Esophagus squamous epithelium (tissue), 5 donors: ENCODE measurements around the gene TES. TPM values are rescaled to one million over a fixed set of nuclear protein-coding genes. Genes with fewer than 3 reads are reported as not detected.

Experiments used
- DNase-seq: peaks from one replicate; lab custom pipeline; 2025; lab: John Stamatoyannopoulos, UW
- H3K27ac ChIP-seq, 4 donors: fragments of 200-600 bp; sonication (generic); one replicate each; pipeline ENCODE4 v1.5.1; 2016 to 2019; ENCODE audit warnings: mild to moderate bottlenecking in 1 of 4
- H3K27me3 ChIP-seq, 4 donors: fragments of 200-600 bp; sonication (generic); 1 replicate in 3 of 4; 2 replicates in 1 of 4; pipeline versions ENCODE4 v1.5.1 to v1.6.0; 2017 to 2021; ENCODE audit warnings: antibody characterized with exemption in 1 of 4
- H3K36me3 ChIP-seq, 3 donors: fragments of 200-600 bp; sonication (generic); one replicate each; pipeline ENCODE4 v1.5.1; 2016 to 2019
- H3K4me1 ChIP-seq, 3 donors: fragments of 200-600 bp; sonication (generic); one replicate each; pipeline ENCODE4 v1.5.1; 2017 to 2019
- H3K4me3 ChIP-seq, 4 donors: fragments of 200-600 bp; sonication (generic); 1 replicate in 3 of 4; 2 replicates in 1 of 4; pipeline ENCODE4 v1.5.1; 2016 to 2019; ENCODE audit warnings: mild to moderate bottlenecking in 2 of 4, moderate library complexity in 1 of 4
- H3K9me3 ChIP-seq, 3 donors: fragments of 200-600 bp; sonication (generic); one replicate each; pipeline ENCODE4 v1.5.1; 2016 to 2019
- POLR2A ChIP-seq, 4 donors: fragments of 450-650 bp; IDR thresholded peaks; one replicate each; pipeline ENCODE4 v1.6.1; 2017; ENCODE audit warnings: antibody characterized with exemption in 4 of 4, mild to moderate bottlenecking in 4 of 4, moderate library complexity in 3 of 4
- WGBS, 2 donors: methylation state at CpG; one replicate each; pipeline ENCODE4 v1.1.5; 2018; 5-methylcytosine and 5-hydroxymethylcytosine counted together
- intact Hi-C: fragments of 100-400 bp; cut with DNase I; formaldehyde crosslinking; loops from one replicate; pipeline ENCODE4 v1.15.0; 2022
- total RNA-seq, 4 donors: library from RNA; depleted of rRNA; stranded (reverse); fragments of >200 nt; gene quantifications; one replicate each; pipeline ENCODE4 v1.1.0, GENCODE V29; 2016
- TF ChIP-seq, protein P1 (sequence below), 6 experiments: fragments of 450-650 bp in 4 of 6; fragments of 200-600 bp in 2 of 6; sonication (generic) in 2 of 6; IDR thresholded peaks; one replicate each; pipeline ENCODE4 v1.5.1; 2016 to 2019; ENCODE audit warnings: antibody characterized with exemption in 6 of 6, mild to moderate bottlenecking in 4 of 6, moderate library complexity in 4 of 6
- donor health status: DM: yes; HTN: yes; CAD: no.

TES gene
- total RNA-seq, 4 donors from 2014 or later: 34.8 to 155 (median 67.0) TPM

DNA sequence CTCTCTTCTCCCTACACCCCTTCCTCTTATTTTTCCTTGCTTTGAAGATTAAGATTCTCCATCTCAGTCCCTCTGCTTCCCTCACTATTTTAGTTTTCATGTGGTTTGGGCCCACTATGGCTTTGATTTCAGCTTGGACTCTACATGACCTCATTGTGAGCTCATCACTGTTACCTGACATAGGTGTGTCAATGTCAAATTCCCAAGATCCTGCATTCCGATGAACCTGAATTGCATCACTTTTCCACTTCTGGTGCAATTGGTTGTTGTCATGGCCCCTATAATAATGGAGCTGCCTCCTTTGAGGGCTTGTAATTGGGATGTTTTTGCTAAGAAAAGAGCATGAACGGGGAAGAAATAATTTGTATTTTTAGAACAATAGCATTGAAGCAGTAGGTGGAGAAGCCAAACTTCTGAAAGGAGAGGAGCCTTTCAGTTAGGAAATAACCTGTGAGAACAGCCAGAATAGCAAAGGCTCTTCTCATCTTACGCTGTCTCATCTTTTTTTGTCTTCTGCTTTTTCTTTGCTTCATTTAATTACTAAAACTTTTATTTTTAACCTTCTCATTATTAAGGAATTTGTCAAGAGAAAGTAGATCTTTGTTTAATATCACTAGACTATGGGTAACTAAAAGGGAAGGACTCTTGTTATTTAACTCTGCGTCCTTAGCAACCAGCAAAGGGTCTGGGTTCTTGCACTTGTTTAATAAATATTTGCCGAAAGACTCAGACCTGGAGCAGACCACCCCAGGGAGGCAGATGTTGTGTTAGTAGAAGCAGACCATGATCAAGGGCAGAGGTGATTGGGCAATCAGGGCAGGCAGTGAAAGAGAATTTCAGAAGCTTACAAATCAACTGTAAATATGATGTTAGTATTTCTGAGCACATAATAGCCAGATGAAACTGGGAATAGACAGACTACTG is 95.4 kb downstream of the TES start:
- H3K9me3 ChIP-seq: no peaks in the 10 kb centered on the region
- no peaks in the 10 kb centered on the region for H3K27me3 ChIP-seq
- H3K36me3 ChIP-seq: no peaks in the 10 kb centered on the region
- intact Hi-C loops: no loop called here
- H3K4me3 ChIP-seq: no peak overlapping the region
- 62 to 66% methylated on average over 5 of the region's 5 CpGs for WGBS, 2 donors
- H3K4me1 ChIP-seq: no peaks in the 10 kb centered on the region
- DNase-seq: no peak
- TF ChIP-seq, protein P1, sequence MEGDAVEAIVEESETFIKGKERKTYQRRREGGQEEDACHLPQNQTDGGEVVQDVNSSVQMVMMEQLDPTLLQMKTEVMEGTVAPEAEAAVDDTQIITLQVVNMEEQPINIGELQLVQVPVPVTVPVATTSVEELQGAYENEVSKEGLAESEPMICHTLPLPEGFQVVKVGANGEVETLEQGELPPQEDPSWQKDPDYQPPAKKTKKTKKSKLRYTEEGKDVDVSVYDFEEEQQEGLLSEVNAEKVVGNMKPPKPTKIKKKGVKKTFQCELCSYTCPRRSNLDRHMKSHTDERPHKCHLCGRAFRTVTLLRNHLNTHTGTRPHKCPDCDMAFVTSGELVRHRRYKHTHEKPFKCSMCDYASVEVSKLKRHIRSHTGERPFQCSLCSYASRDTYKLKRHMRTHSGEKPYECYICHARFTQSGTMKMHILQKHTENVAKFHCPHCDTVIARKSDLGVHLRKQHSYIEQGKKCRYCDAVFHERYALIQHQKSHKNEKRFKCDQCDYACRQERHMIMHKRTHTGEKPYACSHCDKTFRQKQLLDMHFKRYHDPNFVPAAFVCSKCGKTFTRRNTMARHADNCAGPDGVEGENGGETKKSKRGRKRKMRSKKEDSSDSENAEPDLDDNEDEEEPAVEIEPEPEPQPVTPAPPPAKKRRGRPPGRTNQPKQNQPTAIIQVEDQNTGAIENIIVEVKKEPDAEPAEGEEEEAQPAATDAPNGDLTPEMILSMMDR (IDR thresholded peaks at IDR 0.05): no peak
- TF ChIP-seq POLR2A (IDR thresholded peaks at IDR 0.05): no peak
- no peak overlapping the region for H3K27ac ChIP-seq

DNA sequence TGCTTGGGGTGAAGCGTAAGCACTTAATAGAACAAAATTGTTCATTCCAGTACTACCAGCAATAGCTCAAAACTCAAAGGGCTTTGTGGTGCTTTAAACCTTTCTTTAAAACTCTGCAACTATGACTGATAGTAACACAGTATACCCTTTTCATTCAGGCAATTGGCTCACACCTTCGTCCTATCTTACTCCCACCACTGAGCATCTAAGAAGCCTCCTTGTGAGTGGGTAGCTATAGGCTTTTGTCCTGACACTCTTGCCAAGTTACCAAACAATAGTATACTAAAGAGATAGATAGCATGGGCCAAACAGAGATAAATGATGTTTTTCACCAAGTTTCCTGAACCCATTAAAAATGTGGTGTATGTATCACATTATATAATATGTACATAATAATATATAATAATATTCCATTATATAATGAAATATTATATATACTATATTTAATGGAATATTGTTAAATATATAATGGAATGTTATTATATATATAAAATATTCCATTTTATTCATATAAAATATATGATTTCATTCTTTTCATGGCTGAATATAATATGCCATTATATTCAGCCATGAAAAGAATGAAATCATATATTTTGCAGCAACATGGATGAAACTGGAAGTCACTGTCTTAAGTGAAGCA is 96.2 kb downstream of the TES start:
- WGBS, 2 donors: 78 to 86% methylated on average over 2 of the region's 2 CpGs
- Histone ChIP-seq H3K27me3 (no peaks in the 10 kb centered on the region), H3K4me3 (no peak overlapping the region), H3K27ac (no peak overlapping the region), H3K4me1 (no peaks in the 10 kb centered on the region), H3K36me3 (no peaks in the 10 kb centered on the region), H3K9me3 (no peaks in the 10 kb centered on the region)
- TF ChIP-seq, protein P1 (IDR thresholded peaks at IDR 0.05): no peak
- no peak for TF ChIP-seq POLR2A (IDR thresholded peaks at IDR 0.05)
- intact Hi-C loops: no loop called here
- DNase-seq: no peak

DNA sequence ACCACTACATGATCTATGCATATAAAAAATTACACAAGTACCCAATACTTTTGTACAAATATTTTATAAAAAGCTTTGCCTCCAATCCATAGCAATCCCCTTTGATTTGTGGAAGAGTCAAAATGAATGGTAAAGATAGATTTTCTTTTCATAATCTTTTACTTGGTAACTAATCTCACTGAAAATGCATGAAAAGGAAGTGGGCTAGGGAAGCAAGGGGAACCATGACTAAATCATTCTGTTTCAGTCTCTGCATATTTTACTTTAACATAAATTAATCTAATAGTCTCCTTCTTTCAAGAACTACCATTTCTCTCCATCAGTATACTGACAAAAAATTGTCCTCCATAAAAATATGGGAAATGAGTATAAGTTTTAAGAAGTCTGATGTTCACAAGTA is 96.9 kb downstream of the TES start:
- Histone ChIP-seq H3K27me3 (no peaks in the 10 kb centered on the region), H3K27ac (no peak overlapping the region), H3K4me1 (no peaks in the 10 kb centered on the region), H3K9me3 (no peaks in the 10 kb centered on the region), H3K4me3 (no peak overlapping the region), H3K36me3 (no peaks in the 10 kb centered on the region)
- no peak for DNase-seq
- TF ChIP-seq POLR2A (IDR thresholded peaks at IDR 0.05): no peak
- TF ChIP-seq, protein P1 (IDR thresholded peaks at IDR 0.05): no peak
- intact Hi-C loops: no loop called here

Other genes with a start within 250 kb of the TES start
- gene TFEC, start 179.8 kb upstream of the TES start, total RNA-seq: 1 to 10 TPM in 2 of 4 donors, under 1 TPM in 1, not detected in 1; 0.40 to 2.7 (median 1.6) TPM